ENCODE measurements around the gene EPS8L2. TPM values are rescaled to one million over a fixed set of nuclear protein-coding genes. Genes with fewer than 3 reads are reported as not detected.
A peak's percentile ranks its signal among the peaks of the same experiment; 100 is the strongest.

The EPS8L2 gene
- total and polyA plus RNA-seq, 8 donors, result 52.5 to 190 (median 80.7) TPM

DNA sequence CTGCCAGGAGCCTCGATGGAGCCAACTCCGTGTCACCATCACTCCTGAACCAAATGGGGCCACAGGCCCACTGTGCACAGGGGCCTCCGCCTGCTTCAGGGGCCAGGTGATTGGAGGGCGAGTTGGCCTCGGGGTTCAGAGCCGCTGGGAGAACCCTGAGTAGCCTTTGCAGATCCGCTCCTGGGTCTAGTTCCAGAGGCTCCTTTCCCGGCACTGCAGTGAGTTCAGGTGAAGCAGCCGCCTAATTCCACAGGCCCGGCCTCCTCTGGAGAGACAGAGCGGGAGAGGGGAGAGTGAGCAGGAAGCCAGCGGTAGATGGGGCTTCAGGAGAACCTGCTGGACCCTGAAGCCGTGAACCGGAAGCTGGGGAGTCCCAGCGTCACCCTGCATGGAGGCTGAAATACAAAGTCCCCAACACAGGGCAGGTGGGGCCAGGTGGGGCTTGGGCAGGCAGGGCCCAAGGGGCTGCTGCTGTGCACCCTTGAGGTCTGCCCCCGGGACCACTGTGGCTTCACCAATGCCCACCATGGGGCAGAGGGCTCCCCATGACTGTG, 46.4 kb upstream of the EPS8L2 start:
- Histone ChIP-seq H3K4me1 (no peaks in the 10 kb centered on the region), H3K27ac (no peak overlapping the region), H3K27me3 (no peaks in the 10 kb centered on the region), H3K4me3 (no peak overlapping the region), H3K36me3 (peaks cover 0 to 59% of the 10 kb centered on the region in 2 donors), H3K9me3 (no peaks in the 10 kb centered on the region)
- DNase-seq (no peak), ATAC-seq (no peak)
- no peak for TF ChIP-seq CTCF (IDR thresholded peaks at IDR 0.05)
- intact Hi-C loops (cut with DNase I), result loop anchor here in 1 of 2 donors (5.0 kb wide), 1 partner anchor 68 kb away; no protein-coding TSS in a partner anchor

GRCh38 chr11:660281-660680, 45.8 kb upstream of the EPS8L2 start:
- Histone ChIP-seq H3K9me3 (no peaks in the 10 kb centered on the region), H3K27me3 (no peaks in the 10 kb centered on the region), H3K27ac (no peak overlapping the region), H3K36me3 (peaks cover 0 to 62% of the 10 kb centered on the region in 2 donors), H3K4me3 (no peak overlapping the region), H3K4me1 (peaks cover 0 to under 1% of the 10 kb centered on the region in 2 donors)
- DNase-seq, result no peak
- intact Hi-C loops (cut with DNase I), result loop anchor here in 1 of 2 donors (5.0 kb wide), 1 partner anchor 67 kb away; no protein-coding TSS in a partner anchor
- ATAC-seq, result no peak
- TF ChIP-seq CTCF (IDR thresholded peaks at IDR 0.05), result no peak

- no peak for DNase-seq
- intact Hi-C loops (cut with DNase I), result loop anchor here in 1 of 2 donors (5.0 kb wide), 1 partner anchor 66 kb away; no protein-coding TSS in a partner anchor
- Histone ChIP-seq H3K27ac (no peak overlapping the region), H3K9me3 (no peaks in the 10 kb centered on the region), H3K27me3 (no peaks in the 10 kb centered on the region), H3K36me3 (peaks cover 0 to 67% of the 10 kb centered on the region in 2 donors), H3K4me3 (no peak overlapping the region), H3K4me1 (peaks cover 0 to 7% of the 10 kb centered on the region in 2 donors)
- ATAC-seq, result no peak
- TF ChIP-seq CTCF (IDR thresholded peaks at IDR 0.05), result no peak
Measured at GRCh38 chr11:660681-661444, 45.2 kb upstream of the EPS8L2 start.

DNA sequence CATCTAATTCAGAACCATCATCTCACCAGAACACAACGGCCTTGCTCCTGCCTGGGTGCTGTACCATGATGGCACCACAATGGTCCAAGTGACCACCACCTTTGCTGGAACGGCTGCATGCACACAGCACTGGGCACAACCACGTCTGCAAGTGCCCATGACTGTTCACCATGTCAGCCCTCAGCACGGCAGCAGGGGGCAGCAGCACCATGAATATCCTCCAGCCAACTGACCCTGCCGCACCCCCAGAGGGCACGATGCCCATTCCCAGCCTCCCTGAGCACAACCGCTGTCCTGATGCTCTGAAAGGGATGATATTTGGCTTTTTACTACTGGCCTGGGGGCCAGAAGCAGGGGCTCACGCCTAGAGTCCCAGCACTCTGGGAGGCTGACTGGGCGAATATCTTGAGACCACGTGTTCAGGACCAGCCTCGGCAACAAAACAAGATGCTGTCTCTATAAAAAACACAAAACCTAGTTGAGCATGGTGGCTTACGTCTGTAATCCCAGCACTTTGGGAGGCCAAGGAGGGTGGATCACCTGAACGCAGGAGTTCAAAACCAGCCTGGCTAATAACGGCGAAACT, 43.2 kb upstream of the EPS8L2 start:
- DNase-seq (peak in 2 of 4 donors; percentile 58 to 88), ATAC-seq (peak; percentile 89)
- Histone ChIP-seq H3K4me3 (no peak overlapping the region), H3K36me3 (peaks cover 0 to 65% of the 10 kb centered on the region in 2 donors), H3K4me1 (peaks cover 0 to 8% of the 10 kb centered on the region in 2 donors), H3K27ac (no peak overlapping the region), H3K9me3 (no peaks in the 10 kb centered on the region), H3K27me3 (no peaks in the 10 kb centered on the region)
- TF ChIP-seq CTCF (IDR thresholded peaks at IDR 0.05), result peak; percentile 48 to 81
- intact Hi-C loops (cut with DNase I), result loop anchor here in 1 of 2 donors (5.0 kb wide), 1 partner anchor 65 kb away; no protein-coding TSS in a partner anchor
